Measurements from ENCODE around the gene PCDHAC1.

Gene PCDHAC1

DNA sequence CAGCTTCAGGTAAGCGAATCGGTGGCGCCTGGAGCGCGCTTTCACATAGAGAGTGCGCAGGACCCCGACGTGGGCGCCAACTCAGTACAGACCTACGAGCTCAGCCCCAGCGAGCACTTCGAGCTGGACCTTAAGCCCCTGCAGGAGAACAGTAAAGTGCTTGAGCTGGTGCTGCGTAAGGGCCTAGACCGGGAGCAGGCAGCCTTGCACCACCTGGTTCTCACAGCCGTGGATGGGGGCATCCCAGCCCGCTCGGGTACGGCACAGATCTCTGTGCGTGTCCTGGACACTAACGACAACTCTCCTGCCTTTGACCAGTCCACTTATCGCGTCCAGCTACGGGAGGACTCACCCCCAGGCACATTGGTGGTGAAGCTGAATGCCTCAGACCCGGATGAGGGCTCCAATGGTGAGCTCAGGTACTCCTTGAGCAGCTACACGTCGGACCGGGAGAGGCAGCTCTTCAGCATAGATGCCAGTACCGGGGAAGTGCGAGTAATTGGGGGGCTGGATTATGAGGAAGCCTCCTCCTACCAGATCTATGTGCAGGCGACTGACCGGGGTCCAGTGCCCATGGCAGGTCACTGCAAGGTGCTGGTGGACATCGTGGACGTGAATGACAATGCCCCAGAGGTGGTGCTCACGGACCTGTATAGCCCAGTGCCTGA is 41.3 kb downstream of the PCDHAC1 start:
- DNase-seq (ENCODE audit: low read depth in 3 of 3) = no peak

DNA sequence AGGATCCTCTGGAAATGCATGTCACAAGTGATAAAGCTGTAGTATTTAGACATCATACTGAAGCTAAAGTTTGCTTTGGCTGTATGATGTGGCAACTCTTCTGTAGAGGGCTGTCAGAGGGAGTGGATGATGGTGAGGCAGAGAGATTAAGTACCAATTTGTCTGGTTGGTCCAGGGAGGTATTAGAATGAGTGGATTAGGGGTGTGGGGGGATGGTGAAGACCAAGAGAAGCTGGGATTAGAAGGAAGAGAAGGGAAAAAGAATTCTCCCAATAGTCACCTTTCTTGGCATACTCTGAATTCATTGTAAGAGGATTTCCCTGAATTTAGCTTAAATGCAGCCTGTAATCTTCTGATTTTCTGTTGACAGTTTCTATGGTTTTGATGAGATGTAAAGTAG is 43.8 kb downstream of the PCDHAC1 start:
- no peak for DNase-seq (ENCODE audit: low read depth in 3 of 3)

DNA sequence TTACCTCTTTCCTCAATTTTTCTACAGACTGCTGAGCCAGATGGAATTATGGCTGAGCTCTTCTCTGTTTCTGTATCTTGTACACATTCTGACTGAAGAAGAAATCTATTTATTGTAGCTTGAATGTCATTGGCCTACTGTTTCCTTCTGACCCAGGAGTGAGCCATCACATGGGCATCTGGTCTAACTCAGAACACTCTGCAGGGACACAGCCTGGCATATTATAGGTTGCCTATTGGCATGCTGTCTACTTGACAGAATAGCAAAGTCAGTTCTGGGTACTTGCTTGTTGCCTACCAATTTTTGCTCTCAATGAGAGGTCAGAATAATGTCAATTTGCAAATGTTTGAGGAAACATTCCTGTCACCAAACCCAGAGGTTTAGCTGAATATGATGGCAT is 47.5 kb downstream of the PCDHAC1 start:
- DNase-seq (ENCODE audit: low read depth in 3 of 3) = no peak

DNA sequence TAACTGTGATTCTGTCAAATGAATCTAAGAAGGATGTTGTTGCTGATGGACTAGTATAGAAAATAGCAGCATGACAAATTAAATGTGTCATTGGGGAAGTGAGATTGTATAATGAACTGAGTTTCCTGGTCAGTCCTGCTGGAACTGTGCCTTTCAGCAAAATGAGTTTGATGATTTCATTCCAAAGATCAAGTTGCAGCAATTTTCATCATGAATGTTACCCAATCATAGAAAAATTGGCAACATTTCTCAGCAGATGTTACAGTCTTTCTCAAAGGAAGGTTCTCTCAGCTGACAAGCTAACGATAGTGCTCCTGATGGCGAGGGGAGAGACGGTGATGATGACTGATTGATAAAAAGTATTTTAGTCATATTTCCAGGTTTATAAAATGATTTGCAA is 50.9 kb downstream of the PCDHAC1 start:
- no peak for DNase-seq (ENCODE audit: low read depth in 3 of 3)

DNA sequence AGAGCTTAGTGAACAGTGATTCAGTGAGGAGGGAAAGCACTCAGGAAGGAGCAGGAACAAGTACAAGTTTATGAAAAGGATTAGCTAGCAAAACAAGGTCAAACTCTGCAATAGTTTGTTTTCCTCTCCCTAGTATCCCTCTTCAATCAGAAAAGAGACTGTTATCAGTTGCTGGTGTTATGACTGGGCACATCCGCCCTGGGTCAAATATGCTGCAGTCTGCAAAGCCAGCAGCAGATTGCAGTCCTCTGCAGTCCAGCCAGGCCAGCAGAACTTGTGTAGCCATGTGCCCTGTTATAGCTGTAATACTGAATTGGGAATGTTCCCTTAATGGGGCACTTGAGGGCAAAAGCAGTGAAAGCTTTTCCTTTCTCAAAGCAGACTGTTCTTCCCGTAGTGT is 52.2 kb downstream of the PCDHAC1 start:
- no peak for DNase-seq (ENCODE audit: low read depth in 3 of 3)

DNA sequence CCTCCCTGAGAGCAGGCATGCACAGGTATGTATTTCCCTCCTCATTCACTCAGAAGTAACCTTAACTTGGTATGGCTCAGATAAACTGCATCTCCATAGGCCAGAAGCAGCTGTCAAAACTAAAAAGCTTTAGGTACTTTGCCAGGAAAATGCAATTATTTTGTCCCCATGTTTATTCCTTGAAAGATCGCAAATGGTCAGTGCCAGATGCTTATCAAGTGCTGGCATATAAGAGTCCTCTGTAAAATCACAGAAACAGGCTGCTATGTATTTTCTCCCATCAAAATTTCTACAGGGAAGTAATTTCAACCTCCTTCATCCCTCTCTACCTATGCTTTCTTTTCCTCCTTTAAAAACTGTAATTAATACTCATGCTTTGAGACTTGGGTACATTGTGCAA is 52.9 kb downstream of the PCDHAC1 start:
- DNase-seq (ENCODE audit: low read depth in 3 of 3) = no peak

Measured in stimulated activated CD4-positive, alpha-beta T cell treated with anti-CD3 and anti-CD28 coated beads, TNF-alpha, amount 100 ng/mL, for 4 hours (primary cell).